DOHH2 (cell line): ENCODE data around the gene FYB1.

Experiments
- EZH2phosphoT487 ChIP-seq: fragments of 200-600 bp; sonication (generic); IDR thresholded peaks from 2 replicates; pipeline ENCODE4 v1.6.1; 2017; ENCODE audit warnings: borderline replicate concordance, mild to moderate bottlenecking, antibody characterized with exemption, low read length, moderate library complexity, mixed read lengths
- TF ChIP-seq, protein P1 (sequence below): fragments of 200-600 bp; sonication (generic); IDR thresholded peaks from one replicate; pipeline ENCODE4 v1.5.1; 2014; ENCODE audit warnings: antibody characterized with exemption, mild to moderate bottlenecking, low read depth, low read length; ENCODE audit not compliant: poor library complexity, severe bottlenecking

DNA sequence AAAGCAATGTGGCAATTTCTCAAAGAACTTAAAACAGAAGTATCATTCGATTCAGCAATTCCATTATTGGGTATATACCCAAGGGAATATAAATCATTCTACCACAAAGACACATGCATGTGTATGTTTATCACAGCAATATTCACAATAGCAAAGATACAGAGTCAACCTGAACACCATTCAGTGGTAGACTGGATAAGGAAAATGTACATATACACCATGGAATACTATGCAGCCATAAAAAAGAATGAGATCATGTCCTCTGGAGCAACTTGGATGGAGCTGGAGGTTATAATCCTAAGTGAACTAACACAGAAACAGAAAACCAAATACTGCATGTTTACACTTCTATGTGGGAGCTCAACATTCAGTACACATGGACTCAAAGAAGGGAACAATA, 21.4 kb upstream of the FYB1 start:
- TF ChIP-seq EZH2phosphoT487, result no peak
- TF ChIP-seq, protein P1, sequence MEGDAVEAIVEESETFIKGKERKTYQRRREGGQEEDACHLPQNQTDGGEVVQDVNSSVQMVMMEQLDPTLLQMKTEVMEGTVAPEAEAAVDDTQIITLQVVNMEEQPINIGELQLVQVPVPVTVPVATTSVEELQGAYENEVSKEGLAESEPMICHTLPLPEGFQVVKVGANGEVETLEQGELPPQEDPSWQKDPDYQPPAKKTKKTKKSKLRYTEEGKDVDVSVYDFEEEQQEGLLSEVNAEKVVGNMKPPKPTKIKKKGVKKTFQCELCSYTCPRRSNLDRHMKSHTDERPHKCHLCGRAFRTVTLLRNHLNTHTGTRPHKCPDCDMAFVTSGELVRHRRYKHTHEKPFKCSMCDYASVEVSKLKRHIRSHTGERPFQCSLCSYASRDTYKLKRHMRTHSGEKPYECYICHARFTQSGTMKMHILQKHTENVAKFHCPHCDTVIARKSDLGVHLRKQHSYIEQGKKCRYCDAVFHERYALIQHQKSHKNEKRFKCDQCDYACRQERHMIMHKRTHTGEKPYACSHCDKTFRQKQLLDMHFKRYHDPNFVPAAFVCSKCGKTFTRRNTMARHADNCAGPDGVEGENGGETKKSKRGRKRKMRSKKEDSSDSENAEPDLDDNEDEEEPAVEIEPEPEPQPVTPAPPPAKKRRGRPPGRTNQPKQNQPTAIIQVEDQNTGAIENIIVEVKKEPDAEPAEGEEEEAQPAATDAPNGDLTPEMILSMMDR, result no peak
